Measurements from ENCODE around the gene CDC25C. TPM values are rescaled to one million over a fixed set of nuclear protein-coding genes. Genes with fewer than 3 reads are reported as not detected.

The CDC25C gene
- total RNA-seq, 2 experiments from 2014 or later: 19.2 to 21.1 TPM

DNA sequence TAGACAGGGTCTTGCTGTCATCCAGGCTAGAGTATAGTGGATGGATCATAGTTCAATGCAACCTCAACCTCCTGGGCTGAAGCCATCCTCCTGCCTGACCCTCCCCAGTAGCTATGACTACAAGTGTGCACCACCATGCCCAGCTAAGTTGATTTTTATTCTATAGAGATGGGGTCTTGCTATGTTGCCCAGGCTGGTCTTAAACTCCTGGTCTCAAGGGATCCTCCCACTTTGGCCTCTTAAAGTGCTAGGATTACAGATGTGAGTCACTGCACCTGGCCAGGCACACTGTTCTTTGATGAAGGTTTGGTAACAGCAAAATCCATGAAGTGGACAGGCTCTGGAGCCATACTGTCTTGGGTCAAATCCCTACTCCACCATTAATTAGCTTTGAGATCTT, 50.7 kb downstream of the CDC25C start:
- Histone ChIP-seq H3K36me3 (ENCODE audit: insufficient read depth, low read length) (peaks cover 9% of the 10 kb centered on the region; the same call in 1 of the 2 replicates), H3K27ac (ENCODE audit: low read depth, low read length, poor library complexity, severe bottlenecking) (no peak overlapping the region), H3K9me2 (ENCODE audit: insufficient read depth, low read length) (no peaks in the 10 kb centered on the region), H3K4me1 (ENCODE audit: insufficient read depth, low read length, poor library complexity, severe bottlenecking) (no peaks in the 10 kb centered on the region), H3K4me2 (ENCODE audit: low read length) (no peak overlapping the region), H3K79me2 (ENCODE audit: insufficient read depth, low read depth, low read length) (no peaks in the 10 kb centered on the region), H4K20me1 (ENCODE audit: insufficient read depth, low read length) (no peaks in the 10 kb centered on the region), H3K9me3 (ENCODE audit: low read length) (no peaks in the 10 kb centered on the region), H3K4me3 (ENCODE audit: low read depth, low read length, poor library complexity, severe bottlenecking) (no peak overlapping the region), H2AFZ (ENCODE audit: low read length) (no peak overlapping the region)
- intact Hi-C loops (cut with micrococcal nuclease; ENCODE audit: unreplicated experiment): no loop called here
- no peak for DNase-seq (ENCODE audit: low spot score)
- CTCF ChIA-PET (ENCODE audit: unreplicated experiment): no interaction called here
- POLR2A ChIA-PET: interaction anchor here (0.7 to 1.0 kb wide), 5 partner anchors 11 to 394 kb away, joined by 3 to 10 read pairs (median 4); no protein-coding TSS in a partner anchor
- no peak for TF ChIP-seq EZH2phosphoT487 (IDR thresholded peaks at IDR 0.05; ENCODE audit: borderline replicate concordance, low read depth, low read length)
- TF ChIP-seq, protein P1, sequence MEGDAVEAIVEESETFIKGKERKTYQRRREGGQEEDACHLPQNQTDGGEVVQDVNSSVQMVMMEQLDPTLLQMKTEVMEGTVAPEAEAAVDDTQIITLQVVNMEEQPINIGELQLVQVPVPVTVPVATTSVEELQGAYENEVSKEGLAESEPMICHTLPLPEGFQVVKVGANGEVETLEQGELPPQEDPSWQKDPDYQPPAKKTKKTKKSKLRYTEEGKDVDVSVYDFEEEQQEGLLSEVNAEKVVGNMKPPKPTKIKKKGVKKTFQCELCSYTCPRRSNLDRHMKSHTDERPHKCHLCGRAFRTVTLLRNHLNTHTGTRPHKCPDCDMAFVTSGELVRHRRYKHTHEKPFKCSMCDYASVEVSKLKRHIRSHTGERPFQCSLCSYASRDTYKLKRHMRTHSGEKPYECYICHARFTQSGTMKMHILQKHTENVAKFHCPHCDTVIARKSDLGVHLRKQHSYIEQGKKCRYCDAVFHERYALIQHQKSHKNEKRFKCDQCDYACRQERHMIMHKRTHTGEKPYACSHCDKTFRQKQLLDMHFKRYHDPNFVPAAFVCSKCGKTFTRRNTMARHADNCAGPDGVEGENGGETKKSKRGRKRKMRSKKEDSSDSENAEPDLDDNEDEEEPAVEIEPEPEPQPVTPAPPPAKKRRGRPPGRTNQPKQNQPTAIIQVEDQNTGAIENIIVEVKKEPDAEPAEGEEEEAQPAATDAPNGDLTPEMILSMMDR (conservative IDR thresholded peaks at IDR 0.05; ENCODE audit: low read length): no peak
- no TSS peak for BruUV-seq (replicated peaks)

DNA sequence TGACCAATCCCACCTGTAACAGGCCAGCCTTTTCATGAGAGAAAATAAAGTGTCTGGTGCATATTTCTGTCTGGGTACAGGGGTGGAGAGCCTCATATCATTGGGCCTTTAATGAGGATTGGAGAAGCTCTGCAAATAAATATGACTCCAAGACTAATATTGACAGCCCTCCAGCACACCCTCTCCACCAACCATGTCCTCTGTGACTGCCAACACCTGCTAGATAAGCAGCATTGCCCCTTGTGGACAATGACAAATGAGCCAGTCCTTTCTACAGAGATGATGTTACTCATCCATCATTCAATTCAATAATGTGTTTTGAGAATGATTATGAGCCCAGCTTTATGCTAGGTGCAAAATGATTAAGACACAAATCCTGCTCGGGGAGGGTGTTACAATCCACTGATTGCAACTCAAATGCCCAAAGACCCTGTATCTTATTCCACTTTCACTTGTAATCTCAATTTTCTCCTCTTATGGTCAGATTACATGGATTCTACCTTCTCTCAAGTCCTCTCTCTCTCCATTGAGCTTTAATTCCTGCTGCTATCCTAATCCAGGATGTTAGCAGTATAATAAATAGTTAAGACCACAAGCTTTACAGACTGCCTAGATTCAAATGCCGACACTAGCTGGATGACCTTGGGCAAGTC, 55.1 kb downstream of the CDC25C start:
- Histone ChIP-seq H2AFZ (ENCODE audit: low read length) (no peak overlapping the region), H3K36me3 (ENCODE audit: insufficient read depth, low read length) (no peaks in the 10 kb centered on the region), H3K4me3 (ENCODE audit: low read depth, low read length, poor library complexity, severe bottlenecking) (no peak overlapping the region), H3K9me3 (ENCODE audit: low read length) (no peaks in the 10 kb centered on the region), H4K20me1 (ENCODE audit: insufficient read depth, low read length) (no peaks in the 10 kb centered on the region), H3K9me2 (ENCODE audit: insufficient read depth, low read length) (no peaks in the 10 kb centered on the region), H3K4me1 (ENCODE audit: insufficient read depth, low read length, poor library complexity, severe bottlenecking) (no peaks in the 10 kb centered on the region), H3K27ac (ENCODE audit: low read depth, low read length, poor library complexity, severe bottlenecking) (no peak overlapping the region), H3K79me2 (ENCODE audit: insufficient read depth, low read depth, low read length) (no peaks in the 10 kb centered on the region), H3K4me2 (ENCODE audit: low read length) (no peak overlapping the region)
- CTCF ChIA-PET (ENCODE audit: unreplicated experiment): interaction anchor here (0.6 to 1.1 kb wide), 3 partner anchors 8 to 90 kb away, joined by 3 read pairs; no protein-coding TSS in a partner anchor
- DNase-seq (ENCODE audit: low spot score): peak; percentile 7
- TF ChIP-seq EZH2phosphoT487 (IDR thresholded peaks at IDR 0.05; ENCODE audit: borderline replicate concordance, low read depth, low read length): no peak
- TF ChIP-seq, protein P1 (conservative IDR thresholded peaks at IDR 0.05; ENCODE audit: low read length): 0 out of 2 replicates have a peak, but pooled peaks have one; percentile 13
- intact Hi-C loops (cut with micrococcal nuclease; ENCODE audit: unreplicated experiment): no loop called here
- BruUV-seq (replicated peaks): no TSS peak
- POLR2A ChIA-PET: interaction anchor here (0.7 kb wide), 1 partner anchor 60 kb away, joined by 3 read pairs; no protein-coding TSS in a partner anchor

DNA sequence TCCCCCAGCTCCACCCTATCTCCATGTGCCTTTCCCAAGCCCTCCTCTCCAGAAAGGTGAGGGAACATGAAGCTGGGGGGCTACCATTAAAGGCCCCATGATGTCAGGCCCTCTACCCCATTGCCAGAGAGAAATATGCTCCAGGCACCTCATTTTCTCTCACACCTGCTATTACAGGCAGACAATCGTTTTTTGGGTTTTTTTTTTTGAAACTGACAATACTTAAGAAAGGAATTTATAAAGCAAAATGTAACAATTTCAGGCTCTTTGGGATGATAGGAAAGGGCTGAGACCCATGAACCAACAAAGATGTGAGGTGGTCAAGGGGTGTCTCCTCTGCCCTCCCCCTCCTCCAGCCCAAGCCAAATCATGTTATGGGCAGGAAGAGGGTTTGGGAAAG, 55.7 kb downstream of the CDC25C start:
- no peaks in the 10 kb centered on the region for H3K9me3 ChIP-seq (ENCODE audit: low read length)
- H3K36me3 ChIP-seq (ENCODE audit: insufficient read depth, low read length): no peaks in the 10 kb centered on the region
- intact Hi-C loops (cut with micrococcal nuclease; ENCODE audit: unreplicated experiment): no loop called here
- BruUV-seq (replicated peaks): no TSS peak
- H2AFZ ChIP-seq (ENCODE audit: low read length): no peak overlapping the region
- no peaks in the 10 kb centered on the region for H3K9me2 ChIP-seq (ENCODE audit: insufficient read depth, low read length)
- no peaks in the 10 kb centered on the region for H4K20me1 ChIP-seq (ENCODE audit: insufficient read depth, low read length)
- no peaks in the 10 kb centered on the region for H3K4me1 ChIP-seq (ENCODE audit: insufficient read depth, low read length, poor library complexity, severe bottlenecking)
- H3K4me3 ChIP-seq (ENCODE audit: low read depth, low read length, poor library complexity, severe bottlenecking): no peak overlapping the region
- TF ChIP-seq EZH2phosphoT487 (IDR thresholded peaks at IDR 0.05; ENCODE audit: borderline replicate concordance, low read depth, low read length): no peak
- TF ChIP-seq, protein P1 (conservative IDR thresholded peaks at IDR 0.05; ENCODE audit: low read length): no peak
- H3K27ac ChIP-seq (ENCODE audit: low read depth, low read length, poor library complexity, severe bottlenecking): no peak overlapping the region
- POLR2A ChIA-PET: no interaction called here
- DNase-seq (ENCODE audit: low spot score): no peak
- CTCF ChIA-PET (ENCODE audit: unreplicated experiment): interaction anchor here (1.1 kb wide), 1 partner anchor 89 kb away, joined by 3 read pairs; no protein-coding TSS in a partner anchor
- no peak overlapping the region for H3K4me2 ChIP-seq (ENCODE audit: low read length)
- H3K79me2 ChIP-seq (ENCODE audit: insufficient read depth, low read depth, low read length): no peaks in the 10 kb centered on the region
